Hematopoietic multipotent progenitor cell treated with erythropoietin and hydrocortisone succinate and interleukin-3 and kit ligand, for 8 days (in vitro differentiated cells): Measurements from ENCODE around the gene NAA25.

Experiments
- DNase-seq: peaks from one replicate; pipeline ENCODE4 v3.0.0-alpha.2; 2015

The NAA25 gene

DNA sequence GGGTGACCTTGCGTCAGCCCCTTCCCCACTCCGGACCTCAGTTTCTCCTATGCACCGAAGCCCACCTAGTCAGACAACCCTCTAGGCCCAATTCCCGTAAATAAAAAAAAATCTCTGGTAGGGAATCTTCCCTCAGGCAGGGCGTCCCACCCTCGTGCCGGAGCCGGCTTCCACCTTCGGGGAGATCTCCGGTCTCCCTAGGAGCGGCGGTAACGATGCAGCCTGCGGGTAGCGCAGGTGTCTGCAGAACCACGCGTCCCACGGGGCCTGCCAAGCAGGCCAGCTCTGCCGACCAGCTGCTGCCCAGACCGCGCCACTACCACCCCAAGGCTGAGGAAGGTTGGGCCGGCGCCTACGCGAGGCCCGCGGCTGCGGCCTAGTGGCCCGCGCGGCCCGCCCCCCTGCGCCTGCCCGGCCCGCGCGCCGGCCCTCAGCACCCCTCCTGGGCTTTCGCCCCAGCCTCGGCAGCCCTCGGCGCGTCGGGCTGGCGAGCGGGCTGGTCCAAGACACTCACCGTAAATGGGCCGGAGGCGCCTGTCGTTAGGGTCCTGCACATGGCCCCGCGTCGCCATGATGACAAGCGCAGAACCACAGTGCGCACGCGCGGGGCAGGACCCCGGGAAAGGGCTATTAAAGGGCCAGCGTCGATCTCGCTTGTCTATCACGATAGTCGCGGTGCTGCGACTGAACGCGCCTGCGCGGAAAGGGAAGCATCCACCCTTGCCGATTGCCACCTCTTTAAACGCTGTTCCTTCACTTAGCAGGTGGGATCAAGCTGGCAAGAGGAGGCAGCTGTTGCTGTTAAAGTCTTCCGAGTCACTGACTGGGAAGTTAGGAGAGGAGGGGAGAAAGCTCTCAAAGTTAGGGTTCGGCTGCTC, at the start of gene NAA25:
TSS of gene NAA25 (minus strand) at position 582 of the 878 bp plus-strand sequence. CDS start at position 572, 10 bp downstream.
- DNase-seq: peak; percentile 92

DNA sequence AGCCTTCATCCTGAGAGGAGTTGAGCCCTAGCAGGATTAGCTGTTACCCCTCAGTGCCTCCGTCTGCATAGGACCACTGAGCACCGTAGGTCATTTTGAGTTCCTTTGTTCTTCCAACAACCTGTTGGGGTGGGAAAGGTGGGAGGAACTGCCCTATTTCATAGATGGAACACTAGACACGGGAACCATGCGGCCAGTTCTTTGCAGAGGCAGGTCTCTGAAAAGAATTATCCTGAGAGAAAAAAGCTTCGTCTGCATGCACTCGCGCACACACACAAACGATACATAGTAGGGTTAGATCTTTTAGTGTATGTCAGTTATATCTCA, 45.3 kb upstream of the NAA25 start:
- no peak for DNase-seq

DNA sequence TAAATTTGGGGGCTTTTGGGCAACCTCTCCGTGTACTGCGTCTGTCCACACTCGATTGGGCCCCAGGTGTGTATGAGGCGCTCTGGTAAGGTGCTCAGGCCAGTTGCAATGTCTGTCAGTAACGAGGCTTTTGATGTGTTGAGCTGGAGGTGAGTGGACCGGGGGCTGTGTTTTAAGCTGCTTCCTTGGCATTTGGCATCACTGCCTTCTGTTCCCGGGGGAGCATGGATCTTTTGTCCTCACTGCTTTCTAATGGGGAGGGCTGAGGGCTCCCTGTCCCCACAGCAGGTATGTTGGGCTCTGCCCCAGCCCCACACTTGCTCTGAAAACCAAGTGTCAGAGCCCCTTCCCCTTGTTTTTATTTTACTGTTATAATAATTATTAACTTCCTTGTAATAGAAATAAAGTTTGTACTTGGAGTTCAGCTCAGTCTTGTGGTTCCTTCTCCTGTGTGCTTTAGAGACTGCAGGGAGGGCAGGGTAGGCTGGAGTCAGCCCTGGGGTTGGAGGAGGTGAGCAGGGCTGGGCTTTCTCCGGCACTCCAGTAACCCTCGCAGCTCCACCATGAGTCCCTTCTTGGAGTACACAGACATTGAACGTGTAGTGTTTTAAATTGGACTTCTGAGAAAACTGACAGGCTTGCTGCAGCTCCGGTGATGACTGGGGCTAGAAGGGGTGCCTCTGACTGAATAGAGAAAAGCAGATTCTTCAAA, 44.8 kb upstream of the NAA25 start:
- no peak for DNase-seq

DNA sequence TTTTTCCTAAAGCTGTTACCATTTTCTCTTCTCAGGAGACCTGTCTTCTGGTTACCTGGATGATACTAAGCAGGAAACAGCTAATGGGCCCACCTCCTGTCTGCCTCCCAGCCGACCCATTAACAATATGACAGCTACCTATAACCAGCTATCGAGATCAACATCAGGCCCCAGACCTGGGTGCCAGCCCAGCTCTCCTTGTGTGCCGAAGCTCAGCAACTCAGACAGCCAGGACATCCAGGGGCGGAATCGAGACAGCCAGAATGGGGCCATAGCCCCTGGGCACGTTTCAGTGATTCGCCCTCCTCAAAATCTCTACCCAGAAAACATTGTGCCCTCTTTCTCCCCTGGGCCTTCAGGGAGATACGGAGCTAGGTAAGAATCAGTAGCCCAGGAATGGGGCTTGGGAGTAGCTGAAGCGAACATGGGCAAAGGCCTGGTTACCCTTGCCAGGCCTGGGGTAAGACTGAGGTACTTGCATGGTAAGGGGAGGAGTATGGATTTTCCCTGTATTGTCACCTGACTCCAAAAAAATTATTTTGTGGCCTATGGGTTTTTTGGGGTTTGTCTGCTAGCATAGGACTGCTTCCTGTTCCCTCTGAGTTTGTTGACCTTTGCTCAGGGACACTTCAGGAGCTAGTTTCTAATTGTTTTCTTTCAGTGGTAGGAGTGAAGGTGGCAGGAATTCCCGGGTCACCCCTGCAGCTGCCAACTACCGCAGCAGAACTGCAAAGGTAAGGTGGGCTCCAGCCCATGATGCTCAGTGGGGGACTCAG, 43.4 kb upstream of the NAA25 start:
- DNase-seq: no peak

DNA sequence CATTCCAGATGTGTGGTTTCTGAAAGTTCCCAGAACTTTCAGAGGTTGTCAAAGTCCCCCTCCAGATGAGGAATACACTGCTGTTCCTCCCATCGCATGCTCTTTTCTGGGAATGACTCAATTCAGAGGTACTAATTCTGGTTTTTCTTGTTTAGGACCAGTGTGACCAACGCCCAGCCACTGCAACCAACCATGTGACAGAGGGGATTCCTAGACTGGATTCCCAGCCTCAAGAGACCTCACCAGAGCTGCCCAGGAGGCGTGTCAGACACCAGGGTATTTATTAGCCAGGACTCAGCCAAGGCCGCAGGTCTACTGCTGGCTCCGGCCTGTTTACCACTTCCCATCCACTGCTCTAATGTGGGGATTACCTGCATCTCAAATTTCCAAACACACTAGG, 41.0 kb upstream of the NAA25 start:
- no peak for DNase-seq

DNA sequence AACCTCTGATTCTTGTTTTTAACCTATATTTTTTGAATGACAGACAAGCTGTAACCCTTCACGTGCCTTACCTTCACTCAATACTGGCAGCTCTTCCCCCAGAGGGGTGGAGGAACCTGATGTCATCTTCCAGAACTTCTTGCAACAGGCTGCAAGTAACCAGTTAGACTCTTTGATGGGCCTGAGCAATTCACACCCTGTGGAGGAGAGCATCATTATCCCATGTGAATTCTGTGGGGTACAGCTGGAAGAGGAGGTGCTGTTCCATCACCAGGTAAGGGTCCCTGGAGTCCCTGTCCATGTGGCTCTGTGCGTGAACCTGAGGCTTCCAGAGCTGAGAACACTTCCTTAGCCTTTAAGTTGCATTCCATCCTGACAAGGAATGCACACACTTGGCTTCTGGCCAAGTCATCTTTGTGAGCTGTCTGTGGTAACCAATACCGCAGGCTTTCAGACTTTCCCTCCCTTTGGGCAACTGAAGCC, 39.5 kb upstream of the NAA25 start:
- peak; percentile 11 for DNase-seq

DNA sequence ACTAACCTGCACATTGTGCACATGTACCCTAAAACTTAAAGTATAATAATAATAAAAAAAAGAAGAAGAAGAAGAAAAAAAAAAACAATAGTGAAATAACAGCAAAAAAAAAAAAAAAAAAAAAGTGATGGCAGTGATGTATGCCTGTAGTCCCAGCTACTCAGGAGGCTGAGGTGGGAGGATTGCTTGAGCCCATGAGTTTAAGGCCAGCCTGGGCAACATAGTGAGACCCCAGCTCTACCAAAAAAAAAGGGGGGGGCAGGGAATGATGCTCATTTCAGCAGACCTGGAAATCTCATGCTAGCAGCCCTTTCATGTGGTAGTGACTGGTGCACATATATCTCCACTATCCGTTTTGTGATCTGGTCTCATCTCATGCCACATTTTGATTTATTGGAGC, 37.5 kb upstream of the NAA25 start:
- no peak for DNase-seq

DNA sequence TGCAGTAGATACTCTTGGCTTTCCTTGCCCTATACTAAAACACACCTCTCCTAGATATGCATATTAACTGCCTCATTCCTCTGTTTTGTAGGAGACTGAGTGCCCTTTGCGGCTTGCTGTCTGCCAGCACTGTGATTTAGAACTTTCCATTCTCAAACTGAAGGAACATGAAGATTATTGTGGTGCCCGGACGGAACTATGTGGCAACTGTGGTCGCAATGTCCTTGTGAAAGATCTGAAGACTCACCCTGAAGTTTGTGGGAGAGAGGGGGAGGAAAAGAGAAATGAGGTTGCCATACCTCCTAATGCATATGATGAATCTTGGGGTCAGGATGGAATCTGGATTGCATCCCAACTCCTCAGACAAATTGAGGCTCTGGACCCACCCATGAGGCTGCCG, 32.1 kb upstream of the NAA25 start:
- DNase-seq: no peak

DNA sequence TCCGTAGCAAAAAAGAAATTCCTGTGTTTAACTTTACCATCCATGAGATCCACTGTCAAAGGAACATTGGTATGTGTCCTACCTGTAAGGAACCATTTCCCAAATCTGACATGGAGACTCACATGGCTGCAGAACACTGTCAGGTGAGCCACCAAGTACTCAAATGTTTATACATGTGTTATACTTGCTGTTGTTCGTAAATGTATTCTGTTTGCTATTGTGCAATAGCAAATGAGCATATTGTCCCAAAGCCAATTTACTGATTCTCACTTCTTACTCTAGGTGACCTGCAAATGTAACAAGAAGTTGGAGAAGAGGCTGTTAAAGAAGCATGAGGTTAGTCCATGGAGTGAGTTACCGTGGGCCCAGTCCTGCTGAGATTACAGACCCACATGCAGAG, 26.1 kb upstream of the NAA25 start:
- DNase-seq: no peak

DNA sequence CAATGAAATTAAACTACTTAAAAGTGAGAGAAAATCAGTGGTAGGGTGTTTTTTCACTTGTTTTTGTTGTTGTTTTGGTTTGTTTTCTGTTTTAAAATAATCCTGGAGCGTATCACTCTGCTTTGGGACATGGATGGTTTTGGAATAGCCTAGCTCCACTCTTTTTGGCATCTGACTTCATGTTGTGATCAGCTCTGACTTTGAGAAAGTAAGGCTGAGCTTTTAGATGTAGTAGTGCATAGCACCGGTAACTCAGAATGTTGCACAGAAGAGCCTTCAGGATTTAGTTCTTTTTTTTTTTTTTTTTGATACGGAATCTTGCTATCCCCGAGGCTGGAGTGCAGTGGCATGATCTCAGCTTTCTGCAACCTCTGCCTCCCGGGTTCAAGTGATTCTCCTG, 24.8 kb upstream of the NAA25 start:
- DNase-seq: no peak

DNA sequence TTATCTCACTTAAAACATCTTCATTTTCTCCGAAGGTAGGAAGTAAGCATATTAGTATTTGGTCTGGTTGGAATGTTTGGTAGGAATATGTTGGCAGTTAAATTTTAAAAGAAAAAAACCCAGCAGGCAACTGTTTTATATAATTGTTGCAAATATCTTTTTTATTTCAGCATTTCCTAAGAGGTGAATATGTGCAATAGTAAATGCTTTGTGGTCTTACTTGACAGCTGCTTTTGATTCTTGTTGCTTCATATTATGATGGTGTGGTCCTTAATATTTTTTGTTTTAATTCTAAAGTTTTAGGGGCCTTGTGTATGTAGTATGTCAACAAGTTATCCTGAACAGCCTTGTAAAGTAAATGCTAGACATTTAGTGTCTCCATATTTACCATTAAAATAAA, 23.1 kb upstream of the NAA25 start:
- DNase-seq: no peak

DNA sequence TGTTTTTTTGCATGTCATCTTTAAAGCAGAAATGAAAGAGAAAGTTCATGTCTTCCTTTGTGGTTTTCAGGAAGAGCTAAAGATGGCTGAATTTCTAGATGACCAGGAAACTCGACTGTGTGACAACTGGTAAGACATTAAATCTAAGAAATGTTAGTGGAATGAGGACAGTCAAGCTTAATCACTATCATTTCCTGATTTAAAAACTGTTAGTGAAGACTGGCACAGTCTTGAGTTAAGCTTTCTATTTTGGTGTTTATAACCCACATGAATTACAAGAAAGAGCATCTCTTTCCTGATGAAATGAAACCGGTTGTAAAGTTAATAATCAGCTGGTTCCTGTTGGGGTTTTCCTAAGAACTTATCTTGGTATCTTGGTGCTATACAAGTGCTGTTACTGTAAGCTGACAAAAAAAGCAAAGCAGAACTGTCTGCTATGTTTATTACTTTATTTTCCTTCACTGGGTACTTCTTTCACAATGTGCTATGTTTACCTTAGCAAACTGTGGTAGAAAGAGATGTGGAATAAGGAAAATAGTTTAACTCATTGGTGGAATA, 21.9 kb upstream of the NAA25 start:
- peak; percentile 51 for DNase-seq

DNA sequence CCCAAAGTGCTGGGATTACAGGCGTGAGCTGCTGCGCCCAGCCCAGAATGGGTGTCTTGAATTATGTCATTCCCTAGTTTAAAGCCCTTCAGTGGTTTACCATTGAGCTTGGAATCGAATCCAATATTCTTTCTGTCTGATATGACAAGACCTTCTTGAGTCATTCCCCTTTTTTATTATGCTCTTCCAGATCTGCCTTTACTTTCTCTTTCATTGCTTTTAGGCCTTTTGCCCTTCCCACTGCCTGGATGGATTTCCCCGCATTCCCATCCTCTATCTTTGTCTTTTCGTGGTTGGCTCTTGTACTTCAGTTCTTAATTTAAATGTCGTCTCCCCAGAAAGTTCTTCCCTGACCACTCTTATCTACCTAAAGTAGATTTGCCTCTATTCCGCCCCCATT, 18.3 kb upstream of the NAA25 start:
- DNase-seq: no peak

DNA sequence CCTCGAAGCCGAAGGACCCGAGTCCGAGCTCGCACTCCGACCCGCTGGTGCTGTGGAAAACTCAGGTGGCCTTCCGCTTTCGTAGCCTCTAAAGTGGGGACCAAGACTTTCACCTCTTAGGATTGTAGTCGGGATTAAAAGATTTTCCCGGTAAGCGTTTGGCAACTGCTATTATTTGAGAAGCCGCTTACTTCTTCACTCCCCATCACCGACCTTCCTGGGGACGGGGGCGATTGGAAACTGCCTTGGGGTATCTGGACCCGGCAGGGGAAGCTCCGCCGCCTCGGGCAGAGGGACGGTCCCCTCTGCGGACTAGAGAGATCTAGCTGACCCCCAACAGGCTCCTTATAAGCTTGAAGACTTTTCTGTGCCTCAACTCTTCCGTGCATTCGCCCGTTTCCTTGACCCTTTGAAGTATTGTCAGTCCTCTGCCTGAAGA, 17.4 kb upstream of the NAA25 start:
- no peak for DNase-seq

DNA sequence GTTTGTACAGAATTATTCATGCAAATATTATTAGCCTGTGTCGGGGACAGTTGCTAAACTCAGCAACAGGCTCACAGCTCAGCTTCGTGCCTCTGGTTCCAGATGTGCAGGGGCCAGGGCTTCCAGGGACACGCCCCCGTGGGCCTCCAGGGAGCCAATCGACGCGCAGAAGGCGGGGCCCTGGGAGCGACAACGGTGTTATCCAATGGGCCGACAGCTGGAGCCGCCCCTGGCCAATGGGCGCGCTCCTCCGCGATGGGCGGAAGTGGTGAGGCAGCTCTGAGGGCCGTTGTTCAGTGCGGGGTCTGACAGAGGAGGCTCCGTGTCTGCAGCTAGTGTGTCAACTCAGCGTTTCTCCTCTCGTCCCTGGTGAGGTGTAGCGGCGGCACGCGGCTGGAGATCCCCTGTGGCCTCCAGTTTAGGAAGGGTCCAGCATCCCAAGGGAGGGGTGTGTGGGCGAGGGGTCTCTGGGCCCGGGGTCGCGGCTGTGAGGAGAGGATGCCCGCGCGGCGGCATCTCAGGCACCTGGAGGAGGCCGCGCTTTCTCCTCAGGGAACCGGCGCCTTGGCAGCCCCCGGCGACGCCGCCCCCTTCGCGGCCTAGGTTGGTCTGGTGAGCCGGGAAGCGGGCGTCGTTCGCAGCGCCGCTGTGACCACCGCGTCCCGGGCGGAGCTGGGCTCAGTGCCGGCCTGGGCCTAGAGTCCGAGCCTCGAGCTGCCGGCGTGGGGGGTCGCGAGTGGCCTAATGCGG, 16.8 kb upstream of the NAA25 start, which contains the start of gene TRAFD1:
TSS of gene TRAFD1 (plus strand) at position 311 of the 750 bp plus-strand sequence. CDS start 4,963 bp downstream, outside the sequence.
- peak; percentile 98 for DNase-seq

DNA sequence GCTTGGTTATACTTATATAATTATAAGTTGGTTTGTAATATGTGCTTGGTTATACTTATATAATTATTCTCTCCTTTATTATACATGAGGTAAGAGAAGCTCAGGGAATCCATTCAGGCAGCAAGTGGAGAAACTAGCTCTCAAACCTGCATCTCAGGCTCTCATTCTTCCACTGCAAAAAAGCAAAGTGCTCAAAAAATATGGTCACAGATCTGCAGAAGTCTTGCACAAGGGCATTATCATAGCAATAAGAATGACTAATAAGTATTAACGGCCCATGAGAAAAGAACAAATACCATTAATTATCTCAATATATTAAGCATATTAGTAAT, 16.3 kb upstream of the NAA25 start:
- DNase-seq: no peak

DNA sequence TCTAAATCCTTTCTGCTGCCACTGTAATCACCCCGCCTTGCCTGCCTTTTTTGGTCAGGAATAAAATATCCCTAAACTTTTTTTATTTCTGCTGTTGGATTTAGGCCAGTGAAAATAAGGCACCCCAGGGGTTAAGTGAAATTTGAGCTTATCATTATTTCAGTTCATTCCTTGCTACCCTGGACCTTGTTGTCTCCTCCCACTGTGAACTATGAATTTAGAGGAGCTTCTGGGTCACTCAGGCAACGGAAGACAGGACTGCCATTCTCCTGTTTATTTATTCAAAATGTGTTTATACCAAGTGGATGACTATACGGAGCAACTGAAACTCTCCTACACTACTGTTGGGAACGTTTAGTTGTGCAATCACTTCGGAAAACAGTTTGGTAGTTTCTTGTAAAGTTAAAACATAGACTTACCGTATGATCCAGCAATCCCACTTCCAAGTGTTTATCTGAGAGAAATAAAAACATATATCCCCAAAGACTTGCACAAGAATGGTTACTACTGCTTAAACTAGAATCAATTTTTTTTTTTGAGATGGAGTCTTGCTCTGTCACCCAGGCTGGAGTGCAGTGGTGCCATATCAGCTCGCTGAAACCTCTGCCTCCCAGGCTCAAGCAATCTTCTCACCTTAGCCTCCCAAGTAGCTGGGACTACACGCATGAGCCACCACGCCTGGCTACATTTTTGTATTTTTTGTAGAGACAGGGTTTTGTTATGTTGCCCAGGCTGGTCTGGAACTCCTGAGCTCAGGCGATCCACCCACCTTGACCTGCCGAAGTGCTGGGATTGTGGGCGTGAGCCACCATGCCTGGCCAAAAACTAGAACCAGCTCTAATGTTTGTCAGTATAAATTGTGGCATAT, 14.5 kb upstream of the NAA25 start:
- DNase-seq: peak; percentile 29

DNA sequence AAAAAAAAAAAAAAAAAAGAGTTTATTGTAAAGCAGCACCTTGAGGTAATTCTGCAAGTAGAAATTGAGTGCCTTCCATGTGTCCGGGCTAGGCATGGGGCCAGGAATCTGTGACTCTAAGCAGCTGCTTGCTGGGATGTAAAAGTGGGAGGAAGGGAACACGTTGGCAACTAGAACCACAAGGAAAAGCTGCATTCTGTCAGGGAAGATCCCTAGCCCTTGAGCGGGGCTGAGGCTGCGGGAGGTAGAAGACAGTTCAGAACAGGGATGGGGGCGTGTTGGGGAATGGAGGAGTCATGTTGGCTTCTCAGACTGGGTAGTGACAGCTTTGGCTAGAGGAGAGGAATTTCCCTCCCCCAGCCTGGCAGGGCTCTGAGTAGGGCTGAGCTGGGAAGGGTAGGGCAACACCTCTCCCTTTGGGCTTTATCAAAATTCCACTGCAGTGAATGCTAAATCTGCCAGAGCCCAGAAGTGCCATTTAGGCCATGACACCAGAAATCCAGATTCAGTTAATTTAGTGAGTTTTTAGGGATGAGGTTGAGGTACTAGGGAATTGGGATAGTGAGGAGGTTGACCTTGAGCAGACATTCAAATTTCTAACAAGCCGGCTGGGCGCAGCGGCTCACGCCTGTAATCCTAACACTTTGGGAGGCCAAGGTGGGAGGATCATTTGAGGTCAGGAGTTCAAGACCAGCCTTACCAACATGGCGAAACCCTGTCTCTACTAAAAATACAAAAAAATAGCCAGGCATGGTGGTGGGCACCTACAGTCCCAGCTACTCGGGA, 13.4 kb upstream of the NAA25 start:
- DNase-seq: no peak

DNA sequence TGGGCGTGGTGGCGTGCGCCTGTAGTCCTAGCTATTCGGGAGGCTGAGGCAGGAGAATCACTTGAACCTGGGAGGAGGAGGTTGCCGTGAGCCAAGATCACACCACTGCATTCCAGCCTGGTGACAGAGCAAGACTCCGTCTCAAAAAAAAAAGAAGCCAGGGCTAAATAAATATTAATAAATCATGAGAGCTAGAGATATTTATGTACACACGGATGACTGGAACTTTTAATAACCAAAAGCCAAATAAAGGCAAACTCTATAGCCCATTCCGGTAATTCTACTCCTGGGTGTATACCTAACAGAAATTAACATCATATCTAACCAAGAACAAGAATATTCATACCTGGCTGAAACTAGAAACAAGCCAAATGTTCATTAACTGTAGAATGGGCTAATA, 9.1 kb upstream of the NAA25 start:
- no peak for DNase-seq
